ENCODE data around the gene HIVEP2. TPM values are rescaled to one million over a fixed set of nuclear protein-coding genes. Genes with fewer than 3 reads are reported as not detected.

Gene HIVEP2
- total RNA-seq, 3 donors from 2014 or later (not counting 1 experiment from before 2014, with no cell fraction given), result 14.6 to 21.6 (median 18.7) TPM

DNA sequence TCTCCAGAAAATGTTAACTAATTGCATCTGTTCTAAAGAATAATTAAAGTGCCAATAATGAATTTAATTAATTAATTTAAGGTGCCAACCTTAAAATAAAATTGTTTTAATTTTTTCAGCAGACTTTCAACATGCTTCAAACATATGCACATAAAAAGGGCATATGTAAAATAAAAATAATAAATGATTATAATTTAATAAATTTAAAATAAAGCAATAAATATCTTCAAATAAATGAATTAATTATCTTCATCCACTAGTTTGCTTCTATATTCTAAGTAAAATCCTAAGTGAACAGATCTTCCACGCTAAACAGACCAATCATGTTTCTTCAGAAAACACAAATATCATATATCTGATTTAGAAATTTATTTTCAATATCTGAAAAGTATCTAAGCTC, 119.2 kb downstream of the HIVEP2 start:
- H3K36me3 Mint-ChIP-seq, result no peaks in the 10 kb centered on the region
- H3K4me1 Mint-ChIP-seq, result peaks cover 15 to 22% of the 10 kb centered on the region in 2 donors
- no peaks in the 10 kb centered on the region for H3K9me3 ChIP-seq (ENCODE audit: control insufficient read depth, insufficient read depth, low read length)
- DNase-seq (no peak), ATAC-seq (no peak)
- intact Hi-C loops (cut with micrococcal nuclease), result no loop called here
- H3K27me3 ChIP-seq (ENCODE audit: control insufficient read depth, insufficient read depth, low read length), result no peaks in the 10 kb centered on the region
- no peaks in the 10 kb centered on the region for H3K9me3 Mint-ChIP-seq
- H3K27ac Mint-ChIP-seq, result no peak overlapping the region
- no peak overlapping the region for H3K4me3 Mint-ChIP-seq
- H3K36me3 ChIP-seq (ENCODE audit: control insufficient read depth, insufficient read depth, low read length), result no peaks in the 10 kb centered on the region
- TF ChIP-seq, protein P1, sequence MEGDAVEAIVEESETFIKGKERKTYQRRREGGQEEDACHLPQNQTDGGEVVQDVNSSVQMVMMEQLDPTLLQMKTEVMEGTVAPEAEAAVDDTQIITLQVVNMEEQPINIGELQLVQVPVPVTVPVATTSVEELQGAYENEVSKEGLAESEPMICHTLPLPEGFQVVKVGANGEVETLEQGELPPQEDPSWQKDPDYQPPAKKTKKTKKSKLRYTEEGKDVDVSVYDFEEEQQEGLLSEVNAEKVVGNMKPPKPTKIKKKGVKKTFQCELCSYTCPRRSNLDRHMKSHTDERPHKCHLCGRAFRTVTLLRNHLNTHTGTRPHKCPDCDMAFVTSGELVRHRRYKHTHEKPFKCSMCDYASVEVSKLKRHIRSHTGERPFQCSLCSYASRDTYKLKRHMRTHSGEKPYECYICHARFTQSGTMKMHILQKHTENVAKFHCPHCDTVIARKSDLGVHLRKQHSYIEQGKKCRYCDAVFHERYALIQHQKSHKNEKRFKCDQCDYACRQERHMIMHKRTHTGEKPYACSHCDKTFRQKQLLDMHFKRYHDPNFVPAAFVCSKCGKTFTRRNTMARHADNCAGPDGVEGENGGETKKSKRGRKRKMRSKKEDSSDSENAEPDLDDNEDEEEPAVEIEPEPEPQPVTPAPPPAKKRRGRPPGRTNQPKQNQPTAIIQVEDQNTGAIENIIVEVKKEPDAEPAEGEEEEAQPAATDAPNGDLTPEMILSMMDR (IDR thresholded peaks at IDR 0.05), result no peak
- no peak overlapping the region for H3K4me3 ChIP-seq (ENCODE audit: low read length)
- H3K27me3 Mint-ChIP-seq (ENCODE audit: low read depth in 2 of 2), result no peaks in the 10 kb centered on the region
- no CpG with 5 or more reads among the region's 1 CpG for WGBS (ENCODE audit: insufficient coverage)
- peaks cover 3% of the 10 kb centered on the region for H3K4me1 ChIP-seq (ENCODE audit: control insufficient read depth, insufficient read depth, low read length)
- no peak overlapping the region for H3K27ac ChIP-seq (ENCODE audit: low read length)

DNA sequence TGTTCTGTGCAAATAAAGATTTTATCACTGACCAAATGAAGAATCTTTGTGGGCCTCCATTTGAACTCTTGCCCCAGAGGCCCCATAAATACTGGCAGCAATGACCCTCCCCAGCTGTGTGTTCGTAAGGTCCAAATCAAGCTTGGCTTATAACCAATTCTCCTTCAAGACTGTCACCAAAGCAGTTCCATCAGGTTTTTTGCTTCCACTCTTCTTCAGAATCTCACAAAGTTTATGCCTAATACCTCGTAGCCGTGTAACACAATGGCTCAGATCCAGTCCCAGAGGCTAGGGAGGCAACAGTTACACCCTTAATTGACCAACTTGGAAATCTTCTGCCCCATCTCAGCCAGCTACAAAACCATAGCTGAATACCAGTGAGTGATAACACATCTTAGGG, 120.5 kb downstream of the HIVEP2 start:
- no peaks in the 10 kb centered on the region for H3K9me3 Mint-ChIP-seq
- 94% methylated on average over 3 of the region's 3 CpGs for WGBS (ENCODE audit: insufficient coverage)
- H3K27ac ChIP-seq (ENCODE audit: low read length), result no peak overlapping the region
- TF ChIP-seq, protein P1 (IDR thresholded peaks at IDR 0.05), result no peak
- H3K36me3 ChIP-seq (ENCODE audit: control insufficient read depth, insufficient read depth, low read length), result no peaks in the 10 kb centered on the region
- no peaks in the 10 kb centered on the region for H3K36me3 Mint-ChIP-seq
- H3K4me1 Mint-ChIP-seq, result peaks cover 27 to 35% of the 10 kb centered on the region in 2 donors
- no peaks in the 10 kb centered on the region for H3K27me3 Mint-ChIP-seq (ENCODE audit: low read depth in 2 of 2)
- ATAC-seq, result no peak
- H3K9me3 ChIP-seq (ENCODE audit: control insufficient read depth, insufficient read depth, low read length), result no peaks in the 10 kb centered on the region
- H3K27ac Mint-ChIP-seq, result no peak overlapping the region
- no peak overlapping the region for H3K4me3 ChIP-seq (ENCODE audit: low read length)
- no peaks in the 10 kb centered on the region for H3K27me3 ChIP-seq (ENCODE audit: control insufficient read depth, insufficient read depth, low read length)
- intact Hi-C loops (cut with micrococcal nuclease), result loop anchor here (5.0 kb wide), 1 partner anchor 33 kb away; no protein-coding TSS in a partner anchor
- no peak overlapping the region for H3K4me3 Mint-ChIP-seq
- DNase-seq, result no peak
- peaks cover 10% of the 10 kb centered on the region for H3K4me1 ChIP-seq (ENCODE audit: control insufficient read depth, insufficient read depth, low read length)

DNA sequence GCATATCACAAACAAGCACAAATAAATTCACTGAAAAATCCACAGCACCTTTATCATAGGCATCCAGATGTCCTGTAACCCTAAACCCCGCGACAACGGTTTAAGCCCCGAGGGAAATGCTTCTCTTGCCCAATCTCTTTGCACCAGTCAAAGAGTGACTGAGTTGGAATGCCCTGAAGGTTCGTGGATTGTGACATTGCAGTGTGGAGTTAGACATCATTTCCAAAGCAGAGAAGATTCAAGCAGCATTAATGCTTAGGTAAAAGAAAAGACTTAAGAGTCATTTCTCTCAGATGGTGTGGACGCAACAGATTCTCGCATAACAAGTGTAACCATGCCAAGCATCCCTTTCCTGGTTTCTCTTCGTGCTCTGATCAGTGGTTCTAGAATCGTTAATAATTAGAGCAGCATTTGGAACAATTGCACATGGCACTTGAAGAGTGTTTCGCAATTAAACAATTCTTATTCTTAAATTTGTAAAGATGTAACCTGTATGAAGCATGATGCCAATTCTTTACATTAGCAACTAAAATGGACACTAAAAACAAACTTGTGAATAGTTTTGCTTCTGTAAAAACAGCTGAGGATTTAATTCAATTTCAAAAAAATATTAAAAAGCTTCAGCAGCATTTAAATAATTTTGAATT, 121.6 kb downstream of the HIVEP2 start:
- no peaks in the 10 kb centered on the region for H3K36me3 ChIP-seq (ENCODE audit: control insufficient read depth, insufficient read depth, low read length)
- Mint-ChIP-seq H3K27ac (peak overlapping the region; percentile 31 to 46), H3K36me3 (no peaks in the 10 kb centered on the region), H3K27me3 (ENCODE audit: low read depth in 2 of 2) (no peaks in the 10 kb centered on the region), H3K4me3 (no peak overlapping the region), H3K9me3 (no peaks in the 10 kb centered on the region), H3K4me1 (peaks cover 27 to 44% of the 10 kb centered on the region in 2 donors)
- WGBS (ENCODE audit: insufficient coverage), result 96% methylated on average over 8 of the region's 10 CpGs
- TF ChIP-seq, protein P1 (IDR thresholded peaks at IDR 0.05), result no peak
- DNase-seq, result no peak
- peaks cover 10% of the 10 kb centered on the region for H3K4me1 ChIP-seq (ENCODE audit: control insufficient read depth, insufficient read depth, low read length)
- H3K9me3 ChIP-seq (ENCODE audit: control insufficient read depth, insufficient read depth, low read length), result no peaks in the 10 kb centered on the region
- no peak overlapping the region for H3K4me3 ChIP-seq (ENCODE audit: low read length)
- no peaks in the 10 kb centered on the region for H3K27me3 ChIP-seq (ENCODE audit: control insufficient read depth, insufficient read depth, low read length)
- ATAC-seq, result no peak
- intact Hi-C loops (cut with micrococcal nuclease), result loop anchor here (5.0 kb wide), 1 partner anchor 34 kb away; no protein-coding TSS in a partner anchor
- H3K27ac ChIP-seq (ENCODE audit: low read length), result no peak overlapping the region

DNA sequence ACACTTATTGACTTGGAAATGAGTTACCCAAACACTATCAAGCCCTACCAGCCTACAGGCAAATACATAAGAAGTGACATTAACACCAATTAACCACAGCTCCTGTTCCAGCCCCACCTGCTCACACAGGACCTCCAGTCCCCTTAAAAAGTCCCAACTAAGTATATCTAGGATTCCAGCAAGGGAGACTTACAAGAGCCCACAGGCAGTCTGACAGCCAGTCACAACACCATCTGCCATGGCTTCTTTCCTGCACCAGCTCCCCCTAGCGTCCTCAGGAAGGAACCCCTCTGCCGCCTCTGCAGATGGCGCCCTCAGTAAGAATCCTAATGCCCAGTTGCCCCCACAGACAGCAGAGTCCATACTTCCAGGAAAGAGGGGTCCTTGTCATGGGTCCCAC, 122.1 kb downstream of the HIVEP2 start:
- peak overlapping the region; percentile 31 to 46 for H3K27ac Mint-ChIP-seq
- peaks cover 27 to 46% of the 10 kb centered on the region in 2 donors for H3K4me1 Mint-ChIP-seq
- no peak for ATAC-seq
- TF ChIP-seq, protein P1 (IDR thresholded peaks at IDR 0.05), result no peak
- no peak overlapping the region for H3K4me3 ChIP-seq (ENCODE audit: low read length)
- H3K36me3 Mint-ChIP-seq, result no peaks in the 10 kb centered on the region
- no peaks in the 10 kb centered on the region for H3K9me3 Mint-ChIP-seq
- H3K27me3 Mint-ChIP-seq (ENCODE audit: low read depth in 2 of 2), result no peaks in the 10 kb centered on the region
- no peaks in the 10 kb centered on the region for H3K27me3 ChIP-seq (ENCODE audit: control insufficient read depth, insufficient read depth, low read length)
- intact Hi-C loops (cut with micrococcal nuclease), result loop anchor here (5.0 kb wide), 1 partner anchor 34 kb away; no protein-coding TSS in a partner anchor
- WGBS (ENCODE audit: insufficient coverage), result 72% methylated on average over 3 of the region's 3 CpGs
- peak in 1 of 2 donors; percentile 56 for DNase-seq
- peaks cover 14% of the 10 kb centered on the region for H3K4me1 ChIP-seq (ENCODE audit: control insufficient read depth, insufficient read depth, low read length)
- H3K36me3 ChIP-seq (ENCODE audit: control insufficient read depth, insufficient read depth, low read length), result no peaks in the 10 kb centered on the region
- H3K4me3 Mint-ChIP-seq, result no peak overlapping the region
- no peak overlapping the region for H3K27ac ChIP-seq (ENCODE audit: low read length)
- H3K9me3 ChIP-seq (ENCODE audit: control insufficient read depth, insufficient read depth, low read length), result no peaks in the 10 kb centered on the region

Data from natural killer cell (primary cell).